M059J (cell line): ENCODE measurements around the gene SATB1. TPM values are rescaled to one million over a fixed set of nuclear protein-coding genes. Genes with fewer than 3 reads are reported as not detected.
A peak's percentile ranks its signal among the peaks of the same experiment; 100 is the strongest.
"Not testable (repeated sequence)": the region's sequence is repeated elsewhere in the genome, so short reads cannot be mapped to it uniquely, and the experiment has no call there.

ENCODE experiments used
- DNase-seq: peaks from one replicate; pipeline ENCODE4 v3.0.0-alpha.2; 2012; ENCODE audit warnings: low read depth
- total RNA-seq: library from RNA; depleted of rRNA; stranded (reverse); fragments of >200 nt; shearing (Covaris generic); gene quantifications from 2 replicates; pipeline ENCODE4 v1.2.3, GENCODE V29; 2014; rRNA removed

SATB1 gene
- 0.89 and 2.7 TPM in 2 replicates for total RNA-seq

DNA sequence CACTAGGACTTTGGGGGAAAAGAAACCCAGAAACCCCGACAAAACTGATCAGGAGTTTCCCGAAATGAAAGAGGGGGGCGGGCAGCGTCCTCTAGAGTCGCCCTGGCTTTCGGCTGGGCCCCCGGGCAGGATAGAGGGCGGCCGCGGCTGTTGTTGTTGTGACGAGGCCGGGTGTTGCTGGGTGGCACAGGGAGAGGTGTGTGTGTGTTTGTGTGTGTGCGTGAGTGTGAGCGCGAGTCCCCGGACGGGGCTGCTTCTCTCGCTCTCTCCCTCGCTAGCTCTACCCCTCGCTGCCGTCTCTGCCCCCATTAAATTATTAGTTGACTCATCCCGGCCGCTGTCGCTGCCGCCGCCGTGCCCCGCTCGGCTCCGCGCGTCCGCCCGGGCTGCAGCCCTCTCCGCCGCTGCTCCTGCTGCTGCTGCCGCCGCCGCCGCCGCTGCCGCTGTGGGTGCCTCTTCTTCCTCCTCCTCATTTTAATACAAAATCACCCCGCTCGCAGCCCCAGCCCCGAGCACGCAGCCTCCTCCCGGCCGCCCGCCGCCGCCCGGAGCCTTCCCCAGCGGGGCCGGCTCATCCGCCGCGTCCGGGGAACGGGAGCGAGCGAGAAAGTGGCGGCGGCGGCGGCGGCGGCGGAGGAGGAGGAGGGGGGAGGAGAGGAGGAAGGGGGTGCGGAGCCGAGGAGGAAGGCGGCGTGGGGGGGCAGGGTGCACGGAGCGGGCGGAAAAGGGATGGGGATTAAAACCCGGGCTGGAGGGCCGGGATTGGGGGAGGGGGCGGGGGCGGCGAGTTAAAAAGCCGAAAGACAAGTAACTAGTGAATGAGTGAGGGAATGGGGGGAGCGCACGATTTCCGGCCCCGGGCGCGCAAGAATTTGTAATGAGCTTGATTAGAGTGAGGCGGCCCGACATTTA is at the start of gene SATB1:
SATB1 (minus strand) TSS at position 611 of the 912 bp plus-strand sequence. CDS start 4,372 bp downstream, outside the sequence.
- DNase-seq: peak; percentile 42

- no peak for DNase-seq
Measured at GRCh38 chr3:18474202-18474601, 49.1 kb upstream of the SATB1 start.

DNA sequence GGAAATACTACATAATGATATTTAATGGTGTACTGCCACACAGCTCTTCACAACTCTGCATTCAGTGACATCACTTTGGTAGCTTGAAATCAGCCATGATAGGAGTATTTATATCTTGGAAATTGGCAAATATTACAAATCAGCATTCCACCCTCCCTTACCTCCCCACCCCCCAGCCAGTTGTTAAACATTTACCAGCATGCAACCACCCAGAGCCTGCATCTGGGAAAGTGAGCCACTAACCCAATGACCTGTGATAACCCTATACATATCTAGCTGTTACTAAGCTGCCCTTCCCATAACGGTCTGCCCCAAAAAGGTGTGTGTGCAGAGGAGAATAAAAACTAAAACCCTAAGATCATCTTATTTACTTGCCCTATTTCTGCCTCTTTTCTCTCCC is 44.6 kb upstream of the SATB1 start:
- no peak for DNase-seq

GRCh38 chr3:18466136-18466535 is 41.0 kb upstream of the SATB1 start:
- DNase-seq: no peak

DNA sequence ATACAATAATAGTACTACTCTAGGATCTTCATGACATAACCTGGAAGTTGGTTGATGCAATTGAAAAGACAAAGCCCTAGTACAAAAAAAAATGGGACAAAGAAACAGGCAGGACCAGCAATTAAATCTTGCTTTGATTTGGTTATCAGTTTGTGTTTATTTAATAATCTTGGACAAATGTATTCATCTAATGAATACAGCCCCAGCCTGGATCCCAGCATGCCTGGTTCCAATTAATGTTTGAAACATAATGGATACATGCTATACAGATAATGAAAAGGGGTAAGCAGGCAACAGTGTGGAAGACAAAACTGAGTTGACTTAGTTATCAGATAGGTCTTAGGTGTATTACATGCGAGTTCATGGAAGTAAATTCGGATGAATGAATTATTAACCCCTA is 29.6 kb upstream of the SATB1 start:
- DNase-seq: no peak

DNA sequence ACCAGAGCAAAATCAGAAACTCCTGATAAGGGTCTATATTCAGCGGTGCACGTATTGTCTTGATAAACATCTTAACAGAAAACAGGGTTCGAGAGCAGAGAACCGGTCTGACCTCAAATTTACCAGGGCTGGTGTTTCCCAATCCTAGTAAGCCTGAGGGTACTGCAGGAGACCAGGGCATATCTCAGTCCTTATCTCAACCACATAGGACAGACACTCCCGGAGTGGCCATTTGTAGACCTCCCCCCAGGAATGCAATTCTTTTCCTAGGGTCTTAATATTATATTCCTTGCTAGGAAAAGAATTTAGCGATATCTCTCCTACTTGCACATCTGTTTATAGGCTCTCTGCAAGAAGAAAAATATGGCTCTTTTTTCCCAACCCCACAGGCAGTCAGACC is 24.5 kb upstream of the SATB1 start:
- not testable (repeated sequence) for DNase-seq

DNA sequence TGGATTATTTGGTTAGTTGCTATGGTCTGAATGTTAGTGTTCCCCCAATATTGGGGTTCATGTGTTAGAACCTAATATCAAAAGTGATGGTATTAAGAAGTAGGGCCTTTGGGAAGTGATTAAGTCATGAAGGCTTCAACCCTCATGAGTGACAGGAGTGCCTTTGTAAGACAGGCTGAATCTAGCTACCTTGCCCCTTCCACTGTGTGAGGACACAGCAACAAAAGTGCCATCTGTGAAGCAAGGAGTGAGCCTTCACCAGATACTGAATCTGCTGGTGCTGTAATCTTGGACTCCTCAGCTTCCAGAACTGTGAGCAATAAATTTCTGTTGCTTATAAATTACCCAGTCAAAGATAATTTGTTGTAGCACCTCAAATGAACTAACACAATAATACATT is 22.6 kb upstream of the SATB1 start:
- DNase-seq: no peak

- DNase-seq: no peak
Measured at GRCh38 chr3:18446149-18446825, 21.1 kb upstream of the SATB1 start.

DNA sequence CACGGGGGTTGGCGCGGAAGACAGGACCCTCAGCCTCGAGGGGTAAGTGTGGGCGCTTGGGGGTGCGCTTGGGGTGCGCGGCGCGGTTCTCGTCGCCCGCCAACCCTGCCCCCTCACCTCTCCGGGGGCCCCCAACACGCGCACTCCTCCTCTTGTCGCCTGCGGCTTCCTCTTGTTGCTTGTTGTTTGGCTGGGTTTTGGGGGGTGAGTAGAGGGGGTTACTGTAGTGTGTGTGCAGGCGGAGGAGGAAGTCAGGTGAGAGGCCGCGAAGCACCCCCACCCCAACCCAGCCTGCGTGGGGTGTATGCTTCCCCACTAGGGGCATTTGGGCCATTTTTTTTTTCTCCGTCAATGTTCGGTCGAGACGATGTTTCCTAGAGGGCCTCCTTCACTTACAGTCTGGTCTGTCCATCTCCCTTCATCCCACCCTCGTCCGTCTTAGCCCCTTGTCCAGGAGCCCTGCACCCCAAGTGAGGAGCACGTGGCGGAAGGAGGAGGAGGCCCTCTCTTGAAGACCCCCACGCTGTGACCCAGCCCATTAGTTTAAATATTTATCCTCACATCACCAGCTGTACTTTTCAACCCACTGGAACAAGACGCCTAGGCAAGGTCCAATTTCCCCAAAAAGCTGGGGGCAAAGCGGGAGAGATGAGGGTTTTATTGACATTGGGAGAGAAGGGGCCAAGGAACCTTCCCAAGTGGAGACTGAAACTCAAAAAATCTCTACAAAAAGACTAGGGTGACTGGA is 20.4 kb upstream of the SATB1 start:
- no peak for DNase-seq

GRCh38 chr3:18444595-18445400 is 19.7 kb upstream of the SATB1 start:
- peak; percentile 45 for DNase-seq

DNA sequence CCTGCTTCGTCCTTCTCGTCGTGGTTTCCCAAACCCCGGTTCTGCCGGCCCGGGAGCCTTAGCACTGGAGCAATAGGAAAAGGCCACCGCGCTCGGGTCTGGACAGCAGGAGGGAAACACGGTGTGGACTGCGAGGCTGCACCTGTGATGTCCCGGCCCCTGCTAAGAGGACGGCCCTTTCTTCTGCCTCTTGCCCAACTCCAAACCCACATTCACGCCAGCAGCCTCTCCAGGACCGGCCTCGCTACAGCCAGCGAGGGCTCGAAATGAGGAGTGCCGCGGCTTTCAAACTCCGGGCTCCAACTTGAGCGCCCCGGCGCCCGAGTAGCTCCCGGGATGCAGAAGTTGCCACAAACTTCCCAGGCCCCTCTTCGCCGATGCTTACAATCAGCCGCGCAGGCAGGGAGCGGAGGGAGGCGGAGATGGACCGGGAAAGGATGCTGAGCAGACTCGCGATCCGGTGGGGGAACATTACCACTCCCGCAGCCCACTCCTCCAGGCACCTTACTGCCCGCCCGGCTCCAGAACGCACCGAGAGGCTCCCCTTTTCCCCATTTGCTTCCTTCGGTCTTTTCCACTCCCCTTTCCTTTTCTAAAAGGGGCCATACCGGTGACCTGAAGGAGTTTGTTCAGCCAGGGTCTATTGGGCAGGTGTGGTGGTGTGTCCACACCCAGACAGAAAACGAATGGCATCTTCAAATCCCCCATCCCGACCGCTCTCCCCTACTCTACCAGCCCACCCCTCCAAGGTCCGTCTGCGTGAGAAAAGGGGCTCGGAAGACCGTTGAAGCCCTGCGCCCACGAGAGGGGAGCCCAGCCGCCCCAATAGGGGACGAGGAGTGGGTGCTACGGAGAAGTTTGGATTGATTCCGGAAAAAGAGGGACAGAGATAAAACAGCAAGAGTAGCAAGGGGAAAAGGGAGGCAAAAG is 18.8 kb upstream of the SATB1 start:
- peak; percentile 22 for DNase-seq

DNA sequence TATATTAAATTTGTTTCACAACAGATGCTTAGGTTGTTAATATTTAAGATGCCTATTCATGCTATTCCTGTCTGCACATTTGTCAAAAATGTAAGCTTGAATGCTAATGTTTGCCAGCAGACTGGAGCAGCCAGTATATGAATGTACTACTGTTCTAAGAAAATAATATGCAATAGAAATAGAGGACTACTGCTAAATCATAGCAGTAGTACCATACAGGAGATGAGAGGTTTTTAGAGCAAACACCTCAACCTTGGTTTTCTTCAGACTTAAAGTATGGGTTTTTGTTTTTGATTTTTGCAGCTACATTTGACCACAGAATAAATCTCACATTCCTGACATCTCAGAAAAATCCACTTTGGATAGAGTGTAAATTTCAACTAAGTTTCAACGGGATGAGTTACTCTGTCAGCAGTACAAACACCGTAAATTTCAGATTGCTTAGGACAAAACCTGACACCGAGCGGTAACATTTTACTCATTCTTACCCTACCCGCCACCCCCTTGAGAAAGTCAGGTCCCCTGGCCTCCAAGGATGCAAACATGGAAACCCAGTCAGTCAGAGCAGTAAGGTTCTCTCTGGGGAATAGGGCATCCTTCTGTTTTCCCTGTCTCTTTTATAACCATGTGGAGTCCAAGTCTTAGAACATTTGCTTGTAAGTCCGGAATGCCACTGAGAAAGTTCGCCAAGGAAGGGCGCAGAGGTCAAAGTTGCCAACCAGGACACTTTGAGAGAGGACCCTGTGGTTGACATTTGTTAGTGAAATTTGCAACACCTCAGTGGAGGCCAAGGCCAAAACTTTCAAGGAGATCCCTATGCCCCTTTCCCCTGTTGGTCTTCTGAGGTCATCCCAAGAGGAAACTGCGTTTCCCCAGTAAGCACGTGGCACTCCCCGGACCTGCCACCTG is 17.9 kb upstream of the SATB1 start:
- DNase-seq: no peak

DNA sequence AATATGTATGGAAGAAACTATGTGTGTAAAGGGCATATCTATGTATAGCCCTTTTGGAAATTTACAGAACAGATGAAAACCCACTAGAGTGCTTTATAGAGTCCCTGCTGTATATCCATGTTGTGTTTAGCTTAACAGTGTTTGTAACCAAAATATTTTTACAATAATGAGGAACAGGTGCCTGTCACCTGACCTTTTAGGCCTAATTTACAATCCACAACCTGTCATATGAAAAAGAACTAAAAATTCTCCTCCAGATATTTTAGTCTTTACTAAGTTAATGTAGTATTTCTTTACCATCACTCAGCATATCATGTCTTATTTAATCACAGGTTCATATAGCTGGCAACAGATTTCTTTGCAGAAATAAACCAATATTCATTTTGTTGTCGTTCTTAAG is 16.4 kb upstream of the SATB1 start:
- no peak for DNase-seq

GRCh38 chr3:18440066-18440722 is 15.1 kb upstream of the SATB1 start:
- peak; percentile 12 for DNase-seq

GRCh38 chr3:18439281-18439680 is 14.1 kb upstream of the SATB1 start:
- no peak for DNase-seq

GRCh38 chr3:18438586-18438985 is 13.4 kb upstream of the SATB1 start:
- DNase-seq: no peak

- DNase-seq: no peak
Measured at GRCh38 chr3:18436213-18436612, 11.1 kb upstream of the SATB1 start.

- DNase-seq: no peak
Measured at GRCh38 chr3:18434711-18435110, 9.6 kb upstream of the SATB1 start.

DNA sequence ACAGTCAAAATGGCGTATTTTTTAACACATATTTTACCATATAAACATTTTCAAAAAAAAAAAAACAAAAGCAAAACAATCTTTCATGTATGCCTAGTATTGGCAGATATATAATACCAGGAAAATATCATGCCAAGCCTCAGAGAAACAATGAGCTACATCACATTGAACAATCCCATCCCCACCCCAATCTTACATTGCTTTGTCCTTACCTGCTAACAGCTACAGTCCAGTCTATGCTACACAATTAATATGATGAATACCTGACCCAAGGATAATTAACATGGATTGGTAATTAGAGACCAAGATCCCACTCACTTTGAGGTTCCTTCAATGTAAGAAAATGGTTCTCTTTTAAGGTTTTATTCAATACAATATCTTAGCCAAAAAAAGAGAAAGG is 7.6 kb upstream of the SATB1 start:
- DNase-seq: no peak
